HS-5 (cell line): ENCODE data around the gene NBEA.
"Not testable (repeated sequence)": the region's sequence is repeated elsewhere in the genome, so short reads cannot be mapped to it uniquely, and the experiment has no call there.

Experiments used
- DNase-seq: peaks from one replicate; pipeline ENCODE4 v3.0.0-alpha.2; 2012; ENCODE audit warnings: low read depth

The NBEA gene

GRCh38 chr13:35664747-35665146 is 722.7 kb downstream of the NBEA start:
- no peak for DNase-seq

- no peak for DNase-seq
These were observed 727.3 kb downstream of the NBEA start for GRCh38 chr13:35669321-35669720.

GRCh38 chr13:35672611-35673010 is 730.5 kb downstream of the NBEA start:
- DNase-seq = peak; percentile 50

GRCh38 chr13:35675651-35676050 is 733.6 kb downstream of the NBEA start:
- no peak for DNase-seq

GRCh38 chr13:35677863-35678262 is 735.8 kb downstream of the NBEA start:
- not testable (repeated sequence) for DNase-seq

- DNase-seq = no peak
These were observed 739.6 kb downstream of the NBEA start for GRCh38 chr13:35681685-35682084.

GRCh38 chr13:35684432-35684831 is 742.4 kb downstream of the NBEA start:
- DNase-seq = no peak

- no peak for DNase-seq
These were observed 745.3 kb downstream of the NBEA start for GRCh38 chr13:35687336-35687735.

- no peak for DNase-seq
These were observed 748.6 kb downstream of the NBEA start for GRCh38 chr13:35690581-35691207.

GRCh38 chr13:35693134-35693784 is 751.2 kb downstream of the NBEA start:
- no peak for DNase-seq

- DNase-seq = no peak
These were observed 752.0 kb downstream of the NBEA start for GRCh38 chr13:35694031-35694430.

- no peak for DNase-seq
These were observed 752.7 kb downstream of the NBEA start for GRCh38 chr13:35694549-35695447.

GRCh38 chr13:35695448-35695770 is 753.3 kb downstream of the NBEA start:
- no peak for DNase-seq

- no peak for DNase-seq
These were observed 755.2 kb downstream of the NBEA start for GRCh38 chr13:35697186-35697730.

- peak; percentile 47 for DNase-seq
These were observed 757.0 kb downstream of the NBEA start for GRCh38 chr13:35698911-35699576.

- DNase-seq = no peak
These were observed 757.9 kb downstream of the NBEA start for GRCh38 chr13:35699825-35700510.

GRCh38 chr13:35700671-35701070 is 758.6 kb downstream of the NBEA start:
- DNase-seq = no peak

GRCh38 chr13:35702316-35702715 is 760.2 kb downstream of the NBEA start:
- no peak for DNase-seq

- DNase-seq = no peak
These were observed 761.0 kb downstream of the NBEA start for GRCh38 chr13:35703061-35703460.

- DNase-seq = no peak
These were observed 762.3 kb downstream of the NBEA start for GRCh38 chr13:35704331-35704730.

GRCh38 chr13:35706281-35706680 is 764.2 kb downstream of the NBEA start:
- no peak for DNase-seq

GRCh38 chr13:35706721-35707120 is 764.7 kb downstream of the NBEA start:
- DNase-seq = no peak
